Osteoblast (primary cell): ENCODE results near the gene PEMT. TPM values are rescaled to one million over a fixed set of nuclear protein-coding genes. Genes with fewer than 3 reads are reported as not detected.

ENCODE experiments used
- DNase-seq: peaks from one replicate; pipeline ENCODE4 v3.0.0; 2011; ENCODE audit warnings: low spot score, mixed read lengths; ENCODE audit not compliant: insufficient read length; ENCODE audit errors: missing footprints
- H2AFZ ChIP-seq: 2 replicates; pipeline ENCODE4 v1.6.0; 2011; ENCODE audit warnings: mild to moderate bottlenecking, low read length
- H3K27ac ChIP-seq: 2 replicates; pipeline ENCODE4 v1.5.1; 2011; ENCODE audit warnings: mild to moderate bottlenecking, low read depth, low read length, moderate library complexity
- H3K27me3 ChIP-seq: 2 replicates; pipeline ENCODE4 v1.6.0; 2012; ENCODE audit warnings: mild to moderate bottlenecking, control low read depth, inconsistent platforms, low read length, moderate library complexity; ENCODE audit not compliant: insufficient read depth
- H3K36me3 ChIP-seq: 2 replicates; pipeline ENCODE4 v1.5.1; 2011; ENCODE audit warnings: mild to moderate bottlenecking, low read length, control low read depth, moderate library complexity; ENCODE audit not compliant: insufficient read depth
- H3K4me1 ChIP-seq: 2 replicates; pipeline ENCODE4 v1.5.1; 2011; ENCODE audit warnings: mild to moderate bottlenecking, low read length, control low read depth, moderate library complexity; ENCODE audit not compliant: insufficient read depth
- H3K4me2 ChIP-seq: 2 replicates; pipeline ENCODE4 v1.6.0; 2011; ENCODE audit warnings: mild to moderate bottlenecking, low read length; ENCODE audit not compliant: insufficient read depth
- H3K4me3 ChIP-seq: fragments of 200-600 bp; sonication (generic); 3 replicates; pipeline ENCODE4 v1.5.1; 2012; ENCODE audit warnings: mild to moderate bottlenecking, low read length, inconsistent platforms; ENCODE audit not compliant: insufficient read depth
- H3K79me2 ChIP-seq: 2 replicates; pipeline ENCODE4 v1.6.0; 2012; ENCODE audit warnings: mild to moderate bottlenecking, low read length, control low read depth, inconsistent platforms; ENCODE audit not compliant: insufficient read depth
- H3K9me3 ChIP-seq: 2 replicates; pipeline ENCODE4 v1.5.1; 2011; ENCODE audit warnings: low read depth, low read length, control low read depth
- H4K20me1 ChIP-seq: 2 replicates; pipeline ENCODE4 v1.6.0; 2012; ENCODE audit warnings: mild to moderate bottlenecking, low read length, control low read depth; ENCODE audit not compliant: insufficient read depth
- CTCF ChIP-seq: IDR thresholded peaks from 2 replicates; pipeline ENCODE4 v1.5.1; 2011; ENCODE audit warnings: mild to moderate bottlenecking, low read depth, low read length, moderate library complexity; ENCODE audit errors: extremely low read depth
- total RNA-seq: library from RNA; depleted of rRNA; stranded (reverse); fragments of >200 nt; gene quantifications from 2 replicates; pipeline ENCODE4 v1.2.3, GENCODE V29; 2012

Gene PEMT
- total RNA-seq, 1 donor, result 26.4 TPM

GRCh38 chr17:17514361-17514992, 77.0 kb downstream of the PEMT start:
- H3K4me3 ChIP-seq, result no peak overlapping the region
- no peaks in the 10 kb centered on the region for H3K27me3 ChIP-seq
- H3K4me2 ChIP-seq, result peak overlapping the region; percentile 72
- H3K36me3 ChIP-seq, result no peaks in the 10 kb centered on the region
- no peaks in the 10 kb centered on the region for H3K9me3 ChIP-seq
- H2AFZ ChIP-seq, result no peak overlapping the region
- no peaks in the 10 kb centered on the region for H3K79me2 ChIP-seq
- TF ChIP-seq CTCF, result no peak
- peak overlapping the region; percentile 93 for H3K27ac ChIP-seq
- no peaks in the 10 kb centered on the region for H4K20me1 ChIP-seq
- peaks cover 44% of the 10 kb centered on the region for H3K4me1 ChIP-seq
- peak; percentile 67 for DNase-seq

DNA sequence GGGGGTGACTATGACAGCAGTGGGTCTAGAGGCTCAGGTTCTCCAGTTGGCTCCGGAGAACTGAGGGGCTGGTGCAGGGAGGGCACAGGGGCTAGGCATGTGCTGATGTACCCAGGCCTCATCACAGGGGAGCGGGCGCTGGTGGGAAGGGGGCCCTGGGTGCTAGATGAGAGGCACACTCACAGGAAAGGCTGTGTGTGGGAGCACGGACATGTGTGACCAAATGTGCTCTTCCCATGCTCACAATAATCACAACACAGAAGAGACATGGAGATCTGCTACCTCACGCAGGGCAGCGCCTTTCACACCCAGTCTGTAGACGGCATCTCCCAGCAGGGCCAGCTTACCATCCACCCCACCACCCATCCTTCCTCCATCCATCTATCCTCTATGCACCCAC, 77.9 kb downstream of the PEMT start:
- Histone ChIP-seq H3K4me1 (peaks cover 44% of the 10 kb centered on the region), H2AFZ (no peak overlapping the region), H4K20me1 (no peaks in the 10 kb centered on the region), H3K36me3 (no peaks in the 10 kb centered on the region), H3K4me3 (no peak overlapping the region), H3K79me2 (no peaks in the 10 kb centered on the region), H3K27ac (no peak overlapping the region), H3K9me3 (no peaks in the 10 kb centered on the region), H3K27me3 (no peaks in the 10 kb centered on the region), H3K4me2 (no peak overlapping the region)
- TF ChIP-seq CTCF, result no peak
- peak; percentile 19 for DNase-seq

DNA sequence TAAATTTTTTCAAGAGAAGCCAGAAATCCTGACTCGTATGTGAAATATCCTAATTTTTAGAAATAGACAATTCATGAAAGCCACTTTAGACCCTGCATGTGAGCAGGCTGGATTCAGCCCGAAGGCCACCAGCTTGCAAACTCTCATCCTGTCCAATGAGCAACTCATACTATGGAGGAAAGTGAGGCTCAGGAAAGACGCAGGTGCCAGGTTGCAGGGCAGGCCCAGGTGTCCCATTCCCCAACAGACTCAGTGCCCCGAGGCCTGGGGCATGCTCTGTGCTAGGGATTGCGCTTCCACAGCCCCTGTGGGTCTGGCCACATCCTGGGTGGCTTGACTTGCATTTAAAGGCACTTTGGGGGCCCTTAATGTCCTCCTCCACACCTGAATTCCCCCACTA, 78.6 kb downstream of the PEMT start:
- Histone ChIP-seq H3K4me2 (no peak overlapping the region), H3K79me2 (no peaks in the 10 kb centered on the region), H3K4me3 (no peak overlapping the region), H3K27me3 (no peaks in the 10 kb centered on the region), H3K27ac (peak overlapping the region; percentile 61), H3K36me3 (no peaks in the 10 kb centered on the region), H2AFZ (no peak overlapping the region), H3K4me1 (peaks cover 44% of the 10 kb centered on the region), H4K20me1 (no peaks in the 10 kb centered on the region), H3K9me3 (no peaks in the 10 kb centered on the region)
- no peak for TF ChIP-seq CTCF
- peak; percentile 29 for DNase-seq

- Histone ChIP-seq H3K79me2 (no peaks in the 10 kb centered on the region), H3K36me3 (no peaks in the 10 kb centered on the region), H3K4me2 (no peak overlapping the region), H3K4me3 (no peak overlapping the region), H3K27me3 (no peaks in the 10 kb centered on the region), H2AFZ (no peak overlapping the region), H3K9me3 (no peaks in the 10 kb centered on the region), H3K4me1 (peaks cover 44% of the 10 kb centered on the region), H4K20me1 (no peaks in the 10 kb centered on the region), H3K27ac (peak overlapping the region; percentile 61)
- peak; percentile 100 for DNase-seq
- TF ChIP-seq CTCF, result no peak
These were observed 79.3 kb downstream of the PEMT start for GRCh38 chr17:17511881-17512858.
